Esophagus muscularis mucosa (tissue), 4 donors: ENCODE data around the gene PITPNM1. TPM values are rescaled to one million over a fixed set of nuclear protein-coding genes. Genes with fewer than 3 reads are reported as not detected.
"Not testable (repeated sequence)": the region's sequence is repeated elsewhere in the genome, so short reads cannot be mapped to it uniquely, and the experiment has no call there.

Experiments used
- DNase-seq: peaks from one replicate; pipeline ENCODE4 v3.0.0-alpha.2; 2017; ENCODE audit errors: extremely low spot score
- H3K27ac ChIP-seq, 4 donors: fragments of 200-600 bp; sonication (generic); replicated peaks in 1 of 4; 1 replicate in 3 of 4; 2 replicates in 1 of 4; pipeline ENCODE4 v1.5.1; 2016 to 2019; ENCODE audit warnings: mild to moderate bottlenecking in 1 of 4
- H3K27me3 ChIP-seq, 4 donors: fragments of 200-600 bp; sonication (generic); one replicate each; pipeline versions ENCODE4 v1.5.1 to v1.6.0; 2016 to 2019
- H3K36me3 ChIP-seq, 4 donors: fragments of 200-600 bp; sonication (generic); one replicate each; pipeline ENCODE4 v1.5.1; 2016 to 2019
- H3K4me1 ChIP-seq, 4 donors: fragments of 200-600 bp; sonication (generic); one replicate each; pipeline ENCODE4 v1.5.1; 2016 to 2019
- H3K4me3 ChIP-seq, 4 donors: fragments of 200-600 bp; sonication (generic); 1 replicate in 2 of 4; 2 replicates in 2 of 4; pipeline ENCODE4 v1.5.1; 2016 to 2019; ENCODE audit warnings: mild to moderate bottlenecking in 4 of 4, moderate library complexity in 1 of 4
- H3K9me3 ChIP-seq, 4 donors: fragments of 200-600 bp; sonication (generic); 1 replicate in 3 of 4; 2 replicates in 1 of 4; pipeline ENCODE4 v1.5.1; 2016 to 2019
- EP300 ChIP-seq: sonication (generic); formaldehyde crosslinking; IDR thresholded peaks from one replicate; pipeline ENCODE4 v1.6.1; 2017; ENCODE audit warnings: antibody characterized with exemption
- POLR2A ChIP-seq: fragments of 450-650 bp; IDR thresholded peaks from one replicate; pipeline ENCODE4 v1.6.1; 2017; ENCODE audit warnings: antibody characterized with exemption, moderate library complexity, mild to moderate bottlenecking, low read depth
- POLR2AphosphoS5 ChIP-seq, 2 donors: sonication (generic); formaldehyde crosslinking; IDR thresholded peaks; one replicate each; pipeline ENCODE4 v1.6.1; 2017; ENCODE audit warnings: antibody characterized with exemption in 2 of 2
- WGBS: methylation state at CpG from one replicate; pipeline ENCODE4 v1.1.5; 2018; 5-methylcytosine and 5-hydroxymethylcytosine counted together
- intact Hi-C: fragments of 100-400 bp; cut with DNase I; formaldehyde crosslinking; loops from one replicate; pipeline ENCODE4 v1.15.1; 2023
- total RNA-seq, 4 donors: library from RNA; depleted of rRNA; stranded (reverse); fragments of >200 nt; gene quantifications; one replicate each; pipeline versions ENCODE4 v1.1.0 to v1.2.1, GENCODE V29; 2016
- TF ChIP-seq, protein P1 (sequence below), 3 experiments: fragments of 200-600 bp in 2 of 3; fragments of 450-650 bp in 1 of 3; sonication (generic) in 2 of 3; IDR thresholded peaks; one replicate each; pipeline ENCODE4 v1.5.1; 2017 to 2019; ENCODE audit warnings: antibody characterized with exemption in 3 of 3, mild to moderate bottlenecking in 2 of 3, moderate library complexity in 1 of 3

Gene PITPNM1
- total RNA-seq, 4 donors from 2014 or later, result 11.6 to 23.6 (median 15.3) TPM

DNA sequence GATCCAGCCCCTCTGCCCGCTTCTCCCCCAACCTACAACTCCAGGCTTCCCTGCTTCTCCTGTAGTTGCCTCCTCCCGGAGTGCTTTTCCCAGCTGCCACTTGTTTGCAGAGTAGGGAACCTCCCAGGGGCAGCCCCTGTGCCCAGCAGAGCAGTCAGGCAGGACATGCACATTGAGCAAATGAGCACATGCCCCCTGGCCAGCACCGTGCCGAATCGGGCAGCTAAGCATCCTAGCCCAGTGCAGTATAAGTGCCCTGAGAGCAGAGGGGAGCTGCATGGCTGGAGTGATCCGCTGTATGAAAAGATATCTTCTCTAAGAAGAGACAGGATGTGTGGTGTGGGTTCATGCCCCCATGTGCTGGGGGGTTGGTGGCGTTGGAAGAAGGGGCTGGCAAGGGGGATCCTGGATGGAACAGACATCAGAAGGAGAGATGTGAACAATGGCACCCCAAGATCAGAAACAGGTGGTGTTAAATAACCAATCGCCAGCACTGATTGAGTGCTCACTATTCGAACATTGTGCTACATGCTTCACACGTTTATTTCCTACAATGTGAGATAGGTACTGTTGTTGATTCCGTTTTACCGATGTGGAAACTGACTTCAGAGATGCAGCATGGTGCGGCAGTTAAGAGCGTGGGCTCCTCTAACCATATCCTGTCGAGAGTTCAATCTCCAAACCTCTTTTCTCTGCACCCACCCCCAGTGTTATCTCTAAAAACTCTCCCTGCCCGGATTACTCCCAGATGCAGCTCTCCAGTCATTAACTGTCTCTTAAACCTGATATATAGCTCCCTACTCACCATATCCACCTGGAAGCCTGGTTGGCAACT is 21.1 kb downstream of the PITPNM1 start:
- Histone ChIP-seq H3K36me3 (peaks cover 7 to 33% (median 20%) of the 10 kb centered on the region in 4 donors), H3K4me1 (peaks cover 18 to 43% (median 38%) of the 10 kb centered on the region in 4 donors), H3K27ac (peak overlapping the region; percentile 80 to 87 (median 82)), H3K4me3 (peak overlapping the region; percentile 58 to 72 (median 62)), H3K9me3 (no peaks in the 10 kb centered on the region), H3K27me3 (no peaks in the 10 kb centered on the region)
- no peak for DNase-seq
- WGBS, result 92% methylated on average over 16 of the region's 16 CpGs
- TF ChIP-seq, protein P1, sequence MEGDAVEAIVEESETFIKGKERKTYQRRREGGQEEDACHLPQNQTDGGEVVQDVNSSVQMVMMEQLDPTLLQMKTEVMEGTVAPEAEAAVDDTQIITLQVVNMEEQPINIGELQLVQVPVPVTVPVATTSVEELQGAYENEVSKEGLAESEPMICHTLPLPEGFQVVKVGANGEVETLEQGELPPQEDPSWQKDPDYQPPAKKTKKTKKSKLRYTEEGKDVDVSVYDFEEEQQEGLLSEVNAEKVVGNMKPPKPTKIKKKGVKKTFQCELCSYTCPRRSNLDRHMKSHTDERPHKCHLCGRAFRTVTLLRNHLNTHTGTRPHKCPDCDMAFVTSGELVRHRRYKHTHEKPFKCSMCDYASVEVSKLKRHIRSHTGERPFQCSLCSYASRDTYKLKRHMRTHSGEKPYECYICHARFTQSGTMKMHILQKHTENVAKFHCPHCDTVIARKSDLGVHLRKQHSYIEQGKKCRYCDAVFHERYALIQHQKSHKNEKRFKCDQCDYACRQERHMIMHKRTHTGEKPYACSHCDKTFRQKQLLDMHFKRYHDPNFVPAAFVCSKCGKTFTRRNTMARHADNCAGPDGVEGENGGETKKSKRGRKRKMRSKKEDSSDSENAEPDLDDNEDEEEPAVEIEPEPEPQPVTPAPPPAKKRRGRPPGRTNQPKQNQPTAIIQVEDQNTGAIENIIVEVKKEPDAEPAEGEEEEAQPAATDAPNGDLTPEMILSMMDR (IDR thresholded peaks at IDR 0.05), result no peak
- no peak for TF ChIP-seq POLR2AphosphoS5 (IDR thresholded peaks at IDR 0.05)
- TF ChIP-seq POLR2A, result no peak
- no peak for TF ChIP-seq EP300
- intact Hi-C loops, result no loop called here

DNA sequence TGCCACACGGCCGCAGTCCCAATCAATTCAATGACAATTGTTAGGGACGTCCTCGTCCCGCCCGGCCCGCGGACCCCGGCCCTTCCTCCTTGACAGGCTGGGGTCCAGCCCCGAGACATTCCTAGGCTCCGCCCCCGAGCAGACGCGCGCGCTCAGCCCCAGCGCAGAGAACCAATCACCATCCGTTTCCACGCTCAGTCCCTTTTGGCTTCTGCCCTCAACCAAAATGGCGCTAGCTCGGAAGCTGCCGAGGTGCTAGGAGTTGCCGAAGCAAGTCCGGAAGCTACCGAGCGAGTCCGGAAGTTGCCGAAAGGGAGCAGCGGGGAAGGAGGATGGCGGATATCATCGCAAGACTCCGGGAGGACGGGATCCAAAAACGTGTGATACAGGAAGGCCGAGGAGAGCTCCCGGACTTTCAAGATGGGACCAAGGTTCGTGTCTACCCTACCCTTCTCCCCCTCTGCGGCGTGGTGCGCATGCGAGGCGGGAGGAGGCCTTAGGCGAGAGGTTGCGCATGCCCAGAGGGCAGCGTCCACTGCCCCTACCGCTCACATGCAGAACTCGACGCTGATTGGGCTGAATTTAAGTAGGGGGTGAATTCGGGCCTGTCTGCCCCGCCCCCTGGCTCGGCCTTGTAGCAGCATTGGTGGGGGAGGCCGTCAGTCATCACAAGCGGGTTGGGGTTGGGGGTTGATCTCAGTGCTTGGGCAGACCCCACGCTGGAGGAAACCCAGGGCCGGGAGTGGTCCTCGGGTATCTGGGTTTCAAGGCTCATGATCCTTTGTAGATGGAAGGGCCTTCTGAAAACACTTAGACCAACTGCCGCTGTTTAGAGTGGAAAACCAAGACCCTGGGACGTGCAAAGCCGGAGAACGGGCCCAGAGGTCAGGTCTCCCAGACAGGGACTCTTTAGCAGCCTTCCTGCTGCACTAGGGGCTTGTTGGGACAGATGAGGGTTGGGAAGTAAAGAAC is 22.1 kb downstream of the PITPNM1 start, which contains the start of gene AIP:
Gene AIP, plus strand, starts transcription at position 200 of the 972 bp plus-strand sequence. Its CDS starts 133 bp downstream, at position 333.
- peaks cover 18 to 43% (median 38%) of the 10 kb centered on the region in 4 donors for H3K4me1 ChIP-seq

GRCh38 chr11:67482275-67482826 is 22.8 kb downstream of the PITPNM1 start:
- no peak for DNase-seq
- peak overlapping the region; percentile 80 to 87 (median 82) for H3K27ac ChIP-seq
- intact Hi-C loops, result no loop called here
- H3K9me3 ChIP-seq, result no peaks in the 10 kb centered on the region
- H3K27me3 ChIP-seq, result no peaks in the 10 kb centered on the region
- 55% methylated on average over 19 of the region's 19 CpGs for WGBS
- peaks cover 4 to 18% (median 6%) of the 10 kb centered on the region in 4 donors for H3K36me3 ChIP-seq
- TF ChIP-seq EP300, result peak; percentile 29
- TF ChIP-seq POLR2AphosphoS5 (IDR thresholded peaks at IDR 0.05), result no peak
- peak overlapping the region; percentile 58 to 72 (median 62) for H3K4me3 ChIP-seq
- peaks cover 18 to 43% (median 38%) of the 10 kb centered on the region in 4 donors for H3K4me1 ChIP-seq

More for the DNA sequence above, 22.1 kb downstream of the PITPNM1 start, which contains the start of gene AIP:
- Histone ChIP-seq H3K27me3 (no peaks in the 10 kb centered on the region), H3K36me3 (peaks cover 7 to 26% (median 14%) of the 10 kb centered on the region in 4 donors), H3K27ac (peak within 1 kb of the TSS; percentile 80 to 87 (median 82)), H3K9me3 (no peaks in the 10 kb centered on the region), H3K4me3 (peak within 1 kb of the TSS; percentile 58 to 72 (median 62))
- intact Hi-C loops, result no loop called here
- DNase-seq, result peak; percentile 99
- TF ChIP-seq, protein P1 (IDR thresholded peaks at IDR 0.05), result peak in 2 of 3 experiments; percentile 14 to 43
- TF ChIP-seq EP300 (no peak), POLR2AphosphoS5 (IDR thresholded peaks at IDR 0.05) (peak; percentile 90 to 92), POLR2A (no peak)
- WGBS, result 14% methylated on average over 28 of the region's 60 CpGs

GRCh38 chr11:67477344-67478050 is 27.7 kb downstream of the PITPNM1 start:
- intact Hi-C loops, H3K27ac ChIP-seq, DNase-seq, H3K36me3 ChIP-seq, H3K4me1 ChIP-seq, H3K27me3 ChIP-seq, H3K4me3 ChIP-seq, H3K9me3 ChIP-seq: not testable (repeated sequence)
- WGBS, result 80% methylated on average over 15 of the region's 16 CpGs

- H3K36me3 ChIP-seq, DNase-seq, H3K4me3 ChIP-seq, intact Hi-C loops, H3K27me3 ChIP-seq, H3K27ac ChIP-seq, H3K4me1 ChIP-seq, H3K9me3 ChIP-seq: not testable (repeated sequence)
- WGBS, result 81% methylated on average over 10 of the region's 10 CpGs
Observed at GRCh38 chr11:67476692-67477091, 28.5 kb downstream of the PITPNM1 start.
